GM12874 (cell line): ENCODE results near the gene ANO2.

Experiments used
- TF ChIP-seq, protein P1 (sequence below): IDR thresholded peaks from 2 replicates; pipeline ENCODE4 v1.5.1; 2011; ENCODE audit warnings: low read depth, mild to moderate bottlenecking, control low read depth, low read length, moderate library complexity; ENCODE audit not compliant: insufficient read depth

Gene ANO2

DNA sequence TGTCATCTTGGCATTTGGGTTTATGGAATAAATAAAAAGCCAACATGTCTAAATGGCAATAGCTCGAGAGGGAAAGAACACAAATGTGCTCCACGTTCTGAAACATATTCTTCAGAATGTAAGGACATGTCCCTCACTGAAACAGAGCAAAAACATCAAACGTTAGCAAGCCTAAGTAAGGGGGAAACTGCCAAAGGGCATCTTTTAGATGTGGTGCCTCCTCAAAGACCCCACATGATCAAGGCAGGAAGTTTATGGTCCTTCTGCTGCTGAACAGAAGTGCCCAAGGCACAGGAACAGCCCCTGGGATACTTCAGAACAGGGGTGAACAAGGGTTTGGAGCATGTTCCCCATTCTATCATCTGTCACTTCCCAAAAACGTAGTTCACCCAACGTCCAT is 227.0 kb downstream of the ANO2 start:
- TF ChIP-seq, protein P1, sequence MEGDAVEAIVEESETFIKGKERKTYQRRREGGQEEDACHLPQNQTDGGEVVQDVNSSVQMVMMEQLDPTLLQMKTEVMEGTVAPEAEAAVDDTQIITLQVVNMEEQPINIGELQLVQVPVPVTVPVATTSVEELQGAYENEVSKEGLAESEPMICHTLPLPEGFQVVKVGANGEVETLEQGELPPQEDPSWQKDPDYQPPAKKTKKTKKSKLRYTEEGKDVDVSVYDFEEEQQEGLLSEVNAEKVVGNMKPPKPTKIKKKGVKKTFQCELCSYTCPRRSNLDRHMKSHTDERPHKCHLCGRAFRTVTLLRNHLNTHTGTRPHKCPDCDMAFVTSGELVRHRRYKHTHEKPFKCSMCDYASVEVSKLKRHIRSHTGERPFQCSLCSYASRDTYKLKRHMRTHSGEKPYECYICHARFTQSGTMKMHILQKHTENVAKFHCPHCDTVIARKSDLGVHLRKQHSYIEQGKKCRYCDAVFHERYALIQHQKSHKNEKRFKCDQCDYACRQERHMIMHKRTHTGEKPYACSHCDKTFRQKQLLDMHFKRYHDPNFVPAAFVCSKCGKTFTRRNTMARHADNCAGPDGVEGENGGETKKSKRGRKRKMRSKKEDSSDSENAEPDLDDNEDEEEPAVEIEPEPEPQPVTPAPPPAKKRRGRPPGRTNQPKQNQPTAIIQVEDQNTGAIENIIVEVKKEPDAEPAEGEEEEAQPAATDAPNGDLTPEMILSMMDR, result no peak

DNA sequence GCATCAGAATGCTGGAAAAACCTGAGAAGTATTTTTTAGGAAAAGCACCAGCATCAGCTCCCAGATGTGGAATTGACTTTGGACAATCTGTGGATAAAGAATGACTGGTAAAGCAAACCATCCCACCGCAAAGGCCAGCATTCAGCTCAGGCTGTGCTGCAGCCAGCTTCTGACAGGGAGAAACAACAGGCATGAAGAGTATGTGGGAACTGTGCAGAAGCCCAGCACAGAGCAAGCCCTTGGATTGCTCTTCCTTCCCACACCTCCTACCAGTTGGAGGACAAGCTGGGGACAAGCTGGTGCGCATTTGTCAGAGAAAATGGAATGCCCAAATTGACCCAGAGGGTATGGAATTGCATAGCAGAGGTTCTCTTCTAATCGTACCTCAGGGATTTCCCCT is 228.1 kb downstream of the ANO2 start:
- TF ChIP-seq, protein P1, result no peak

- TF ChIP-seq, protein P1, result no peak
These were observed 228.9 kb downstream of the ANO2 start for GRCh38 chr12:5716201-5716600.

DNA sequence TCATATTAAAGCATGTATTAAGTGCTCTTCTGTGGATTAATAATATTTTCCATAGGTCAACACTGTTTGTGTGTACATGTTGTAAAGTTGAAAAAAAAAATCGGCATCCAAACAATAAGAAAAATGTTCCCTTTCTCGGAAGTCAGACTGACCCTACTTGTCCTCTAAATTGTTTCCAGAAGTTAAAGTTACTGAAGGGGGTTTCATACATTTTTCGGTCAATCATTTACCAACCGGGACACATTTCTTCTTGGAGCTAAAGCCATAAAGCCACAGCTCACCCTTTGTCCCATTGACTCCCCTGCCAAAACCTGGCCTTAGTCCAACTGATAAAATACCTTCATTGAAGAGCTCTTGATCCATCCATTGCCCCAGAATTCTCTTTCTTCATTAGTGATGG is 230.0 kb downstream of the ANO2 start:
- TF ChIP-seq, protein P1, result no peak

DNA sequence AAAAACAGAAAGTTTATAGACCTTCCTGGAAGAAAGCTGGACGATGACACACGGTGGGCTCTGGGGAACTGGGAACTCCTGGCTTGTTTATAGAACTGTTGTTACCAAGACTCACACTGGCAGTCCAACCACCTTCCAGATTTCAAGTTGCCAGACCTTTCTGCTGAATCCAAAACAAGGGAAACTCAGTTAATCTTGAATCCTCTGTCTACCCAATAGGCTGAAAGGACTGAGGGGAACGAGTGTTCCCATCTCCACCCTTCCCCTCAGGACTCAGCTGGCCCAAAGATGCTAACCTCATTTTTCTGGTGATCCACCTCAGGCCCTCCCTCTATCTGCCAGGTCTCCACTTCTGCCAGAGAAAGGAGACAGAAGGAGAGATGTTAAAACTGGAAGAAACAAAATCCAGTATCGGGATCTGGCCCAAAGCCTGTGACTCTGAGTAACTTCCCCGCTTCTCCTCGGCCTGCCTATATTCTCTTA is 231.4 kb downstream of the ANO2 start:
- TF ChIP-seq, protein P1, result no peak

DNA sequence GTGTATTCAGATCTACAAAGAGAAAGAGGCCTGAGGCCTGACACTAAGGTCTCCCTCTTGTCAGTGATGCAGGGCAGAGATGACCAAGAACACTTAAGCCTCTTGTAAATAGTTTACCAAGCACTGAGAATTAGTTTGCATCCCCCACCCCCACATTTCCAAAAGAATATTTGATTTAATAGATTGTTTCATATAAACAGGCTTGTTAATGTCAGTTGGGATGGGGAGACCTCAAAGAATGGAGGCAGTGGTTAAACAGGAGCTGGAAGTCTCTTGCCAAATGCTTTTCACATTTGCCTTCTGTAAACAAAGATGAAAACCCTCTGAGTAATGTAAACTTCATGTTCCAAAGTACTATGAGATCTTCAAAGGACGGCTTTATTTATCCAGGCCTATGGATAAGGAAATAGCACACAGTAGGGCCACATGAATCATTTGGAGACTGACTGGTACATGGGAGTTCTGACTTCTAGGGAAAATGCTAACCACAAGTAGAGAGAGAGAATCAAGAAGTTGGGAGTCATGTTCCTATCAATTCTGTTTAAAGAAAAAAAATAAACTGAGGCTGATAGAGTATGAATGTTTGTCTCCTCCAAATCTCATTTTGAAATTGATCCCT is 234.7 kb downstream of the ANO2 start:
- TF ChIP-seq, protein P1, result no peak

DNA sequence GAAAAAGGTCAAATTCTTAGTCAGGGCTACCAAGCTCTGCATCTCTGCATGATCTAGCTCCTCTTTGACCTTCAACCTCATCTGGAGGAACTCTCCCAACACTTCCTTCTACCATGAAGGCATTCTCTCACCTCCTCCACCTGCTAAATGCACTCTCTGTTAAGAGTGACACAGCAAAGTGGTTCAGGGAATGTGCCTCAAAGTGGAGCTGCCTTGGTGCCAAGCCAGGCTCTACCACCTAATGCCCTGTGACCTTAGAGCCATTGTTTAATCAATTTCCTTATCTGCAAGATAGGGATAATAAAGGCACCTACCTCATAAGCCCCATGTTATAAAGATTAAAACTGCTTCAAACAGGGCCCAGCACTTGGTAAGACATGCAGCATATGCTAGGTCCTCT is 236.7 kb downstream of the ANO2 start:
- TF ChIP-seq, protein P1, result no peak

GRCh38 chr12:5706247-5706646 is 238.8 kb downstream of the ANO2 start:
- TF ChIP-seq, protein P1, result no peak
